ENCODE results near the gene RCBTB1. TPM values are rescaled to one million over a fixed set of nuclear protein-coding genes. Genes with fewer than 3 reads are reported as not detected.

The RCBTB1 gene
- polyA plus RNA-seq, 1 donor (not counting 4 experiments of a cell fraction or from before 2014, with no cell fraction given), result 26.9 TPM

- Histone ChIP-seq H3K27me3 (ENCODE audit: control insufficient read depth, extremely low read depth, insufficient read depth, low read length) (no peaks in the 10 kb centered on the region), H3K9ac (ENCODE audit: control insufficient read depth, extremely low read depth, insufficient read depth, low read length) (no peak overlapping the region), H3K9me3 (ENCODE audit: control insufficient read depth, low read depth, low read length) (no peaks in the 10 kb centered on the region), H3K36me3 (ENCODE audit: control insufficient read depth in 2 of 2, extremely low read depth in 1 of 2, insufficient read depth in 2 of 2, low read length in 2 of 2) (peaks cover 4 to 10% of the 10 kb centered on the region in 2 experiments), H3K4me2 (ENCODE audit: control insufficient read depth, extremely low read depth, insufficient read depth, low read depth, low read length) (no peak overlapping the region), H4K20me1 (ENCODE audit: control insufficient read depth, extremely low read depth, insufficient read depth, low read length) (no peaks in the 10 kb centered on the region), H3K4me3 (ENCODE audit: control insufficient read depth in 2 of 3, extremely low read depth in 1 of 3, insufficient read depth in 2 of 3, low read depth in 1 of 3, low read length in 3 of 3) (no peak overlapping the region), H3K9me1 (ENCODE audit: control insufficient read depth, extremely low read depth, insufficient read depth, low read length) (no peaks in the 10 kb centered on the region), H2AFZ (ENCODE audit: control insufficient read depth, low read length) (no peak overlapping the region), H3K79me2 (ENCODE audit: control insufficient read depth, insufficient read depth, low read length) (no peaks in the 10 kb centered on the region), H3K27ac (ENCODE audit: control insufficient read depth, insufficient read depth, low read length) (no peak overlapping the region), H3K4me1 (ENCODE audit: control insufficient read depth, extremely low read depth, insufficient read depth, low read length) (no peaks in the 10 kb centered on the region)
- dilution Hi-C loops (cut with MboI; ENCODE audit: extremely low pct_ligation_motif_present, low sequenced_read_pairs), result no loop called here
- FAIRE-seq (no peak), DNase-seq (ENCODE audit: low read depth, low spot score) (no peak)
- no peak for TF ChIP-seq EZH2 (IDR thresholded peaks at IDR 0.05; ENCODE audit: low read length)
- TF ChIP-seq, protein P1, sequence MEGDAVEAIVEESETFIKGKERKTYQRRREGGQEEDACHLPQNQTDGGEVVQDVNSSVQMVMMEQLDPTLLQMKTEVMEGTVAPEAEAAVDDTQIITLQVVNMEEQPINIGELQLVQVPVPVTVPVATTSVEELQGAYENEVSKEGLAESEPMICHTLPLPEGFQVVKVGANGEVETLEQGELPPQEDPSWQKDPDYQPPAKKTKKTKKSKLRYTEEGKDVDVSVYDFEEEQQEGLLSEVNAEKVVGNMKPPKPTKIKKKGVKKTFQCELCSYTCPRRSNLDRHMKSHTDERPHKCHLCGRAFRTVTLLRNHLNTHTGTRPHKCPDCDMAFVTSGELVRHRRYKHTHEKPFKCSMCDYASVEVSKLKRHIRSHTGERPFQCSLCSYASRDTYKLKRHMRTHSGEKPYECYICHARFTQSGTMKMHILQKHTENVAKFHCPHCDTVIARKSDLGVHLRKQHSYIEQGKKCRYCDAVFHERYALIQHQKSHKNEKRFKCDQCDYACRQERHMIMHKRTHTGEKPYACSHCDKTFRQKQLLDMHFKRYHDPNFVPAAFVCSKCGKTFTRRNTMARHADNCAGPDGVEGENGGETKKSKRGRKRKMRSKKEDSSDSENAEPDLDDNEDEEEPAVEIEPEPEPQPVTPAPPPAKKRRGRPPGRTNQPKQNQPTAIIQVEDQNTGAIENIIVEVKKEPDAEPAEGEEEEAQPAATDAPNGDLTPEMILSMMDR (optimal IDR thresholded peaks at IDR 0.05 in 1 of 3, IDR thresholded peaks at IDR 0.05 in 1 of 3, conservative IDR thresholded peaks at IDR 0.05 in 1 of 3; ENCODE audit: extremely low read depth in 1 of 3, insufficient read depth in 2 of 3, low read length in 3 of 3), result no peak
Measured at GRCh38 chr13:49516467-49516866, 68.9 kb downstream of the RCBTB1 start.

DNA sequence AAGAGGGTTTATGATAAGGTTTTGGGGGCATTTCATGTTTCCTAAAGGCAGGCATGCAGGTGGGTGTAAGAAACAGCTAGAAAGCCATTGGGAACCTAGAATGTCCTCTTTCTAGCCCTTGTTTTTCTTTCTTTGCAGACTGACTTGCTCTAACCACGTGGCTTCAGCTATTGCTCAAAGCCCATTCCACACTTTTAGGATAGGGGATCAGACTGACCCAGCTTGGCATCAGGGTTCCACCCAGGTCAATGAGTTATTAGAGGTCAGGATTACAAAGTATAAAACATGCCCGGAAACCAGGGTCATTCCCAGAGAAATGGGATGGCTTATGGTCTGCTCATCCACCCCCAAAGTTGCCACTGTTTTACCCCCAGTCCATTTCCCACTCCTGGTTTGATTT, 72.8 kb downstream of the RCBTB1 start:
- dilution Hi-C loops (cut with MboI; ENCODE audit: extremely low pct_ligation_motif_present, low sequenced_read_pairs), result no loop called here
- no peak overlapping the region for H3K9ac ChIP-seq (ENCODE audit: control insufficient read depth, extremely low read depth, insufficient read depth, low read length)
- no peak for DNase-seq (ENCODE audit: low read depth, low spot score)

More for the DNA sequence above, 72.8 kb downstream of the RCBTB1 start:
- no peak overlapping the region for H2AFZ ChIP-seq (ENCODE audit: control insufficient read depth, low read length)
- no peaks in the 10 kb centered on the region for H3K27me3 ChIP-seq (ENCODE audit: control insufficient read depth, extremely low read depth, insufficient read depth, low read length)
- no peaks in the 10 kb centered on the region for H4K20me1 ChIP-seq (ENCODE audit: control insufficient read depth, extremely low read depth, insufficient read depth, low read length)
- H3K79me2 ChIP-seq (ENCODE audit: control insufficient read depth, insufficient read depth, low read length), result no peaks in the 10 kb centered on the region
- no peak overlapping the region for H3K27ac ChIP-seq (ENCODE audit: control insufficient read depth, insufficient read depth, low read length)
- H3K36me3 ChIP-seq (ENCODE audit: control insufficient read depth in 2 of 2, extremely low read depth in 1 of 2, insufficient read depth in 2 of 2, low read length in 2 of 2), result peaks cover 4 to 7% of the 10 kb centered on the region in 2 experiments
- no peaks in the 10 kb centered on the region for H3K9me1 ChIP-seq (ENCODE audit: control insufficient read depth, extremely low read depth, insufficient read depth, low read length)
- H3K4me2 ChIP-seq (ENCODE audit: control insufficient read depth, extremely low read depth, insufficient read depth, low read depth, low read length), result no peak overlapping the region
- FAIRE-seq, result no peak
- no peak for TF ChIP-seq EZH2 (IDR thresholded peaks at IDR 0.05; ENCODE audit: low read length)
- TF ChIP-seq, protein P1 (optimal IDR thresholded peaks at IDR 0.05 in 1 of 3, IDR thresholded peaks at IDR 0.05 in 1 of 3, conservative IDR thresholded peaks at IDR 0.05 in 1 of 3; ENCODE audit: extremely low read depth in 1 of 3, insufficient read depth in 2 of 3, low read length in 3 of 3), result no peak
- H3K9me3 ChIP-seq (ENCODE audit: control insufficient read depth, low read depth, low read length), result no peaks in the 10 kb centered on the region
- H3K4me1 ChIP-seq (ENCODE audit: control insufficient read depth, extremely low read depth, insufficient read depth, low read length), result no peaks in the 10 kb centered on the region
- H3K4me3 ChIP-seq (ENCODE audit: control insufficient read depth in 2 of 3, extremely low read depth in 1 of 3, insufficient read depth in 2 of 3, low read depth in 1 of 3, low read length in 3 of 3), result no peak overlapping the region

Measured in keratinocyte (primary cell).